Measurements from ENCODE around the gene CGNL1.

CGNL1 gene

GRCh38 chr15:57370929-57371328, 5.4 kb upstream of the CGNL1 start:
- in situ Hi-C loops (cut with HindIII; ENCODE audit: low pct_ligation_motif_present, low sequenced_read_pairs), result no loop called here
- Histone ChIP-seq H3K36me3 (replicated peaks) (no peaks in the 10 kb centered on the region), H3K27me3 (replicated peaks) (no peaks in the 10 kb centered on the region), H3K27ac (no peak overlapping the region), H3K4me3 (ENCODE audit: low read depth, low read length) (no peak overlapping the region)
- no peak for DNase-seq
- no peak for TF ChIP-seq CTCF (IDR thresholded peaks at IDR 0.05; ENCODE audit: low read depth, low read length, missing control alignments)

- DNase-seq, result no peak
- H3K27ac ChIP-seq, result no peak overlapping the region
- H3K4me3 ChIP-seq (ENCODE audit: low read depth, low read length), result no peak overlapping the region
- H3K36me3 ChIP-seq (replicated peaks), result no peaks in the 10 kb centered on the region
- TF ChIP-seq CTCF (IDR thresholded peaks at IDR 0.05; ENCODE audit: low read depth, low read length, missing control alignments), result no peak
- H3K27me3 ChIP-seq (replicated peaks), result peaks cover 5% of the 10 kb centered on the region
- in situ Hi-C loops (cut with HindIII; ENCODE audit: low pct_ligation_motif_present, low sequenced_read_pairs), result no loop called here
These were observed 2.9 kb upstream of the CGNL1 start for GRCh38 chr15:57373251-57373881.

GRCh38 chr15:57373882-57374276, 2.4 kb upstream of the CGNL1 start:
- peaks cover 5% of the 10 kb centered on the region for H3K27me3 ChIP-seq (replicated peaks)
- no peak for TF ChIP-seq CTCF (IDR thresholded peaks at IDR 0.05; ENCODE audit: low read depth, low read length, missing control alignments)
- in situ Hi-C loops (cut with HindIII; ENCODE audit: low pct_ligation_motif_present, low sequenced_read_pairs), result no loop called here
- no peak for DNase-seq
- H3K36me3 ChIP-seq (replicated peaks), result no peaks in the 10 kb centered on the region
- H3K27ac ChIP-seq, result no peak overlapping the region
- H3K4me3 ChIP-seq (ENCODE audit: low read depth, low read length), result no peak overlapping the region

GRCh38 chr15:57376696-57377477, 582 bp downstream of the CGNL1 start:
- H3K4me3 ChIP-seq (ENCODE audit: low read depth, low read length), result peak overlapping the region; percentile 55
- no peak overlapping the region for H3K27ac ChIP-seq
- no peak for TF ChIP-seq CTCF (IDR thresholded peaks at IDR 0.05; ENCODE audit: low read depth, low read length, missing control alignments)
- DNase-seq, result no peak
- in situ Hi-C loops (cut with HindIII; ENCODE audit: low pct_ligation_motif_present, low sequenced_read_pairs), result no loop called here
- peaks cover 5% of the 10 kb centered on the region for H3K27me3 ChIP-seq (replicated peaks)
- no peaks in the 10 kb centered on the region for H3K36me3 ChIP-seq (replicated peaks)

GRCh38 chr15:57377478-57377847, 1.2 kb downstream of the CGNL1 start:
- no peak overlapping the region for H3K27ac ChIP-seq
- in situ Hi-C loops (cut with HindIII; ENCODE audit: low pct_ligation_motif_present, low sequenced_read_pairs), result no loop called here
- no peak overlapping the region for H3K4me3 ChIP-seq (ENCODE audit: low read depth, low read length)
- no peaks in the 10 kb centered on the region for H3K36me3 ChIP-seq (replicated peaks)
- H3K27me3 ChIP-seq (replicated peaks), result peaks cover 5% of the 10 kb centered on the region
- no peak for TF ChIP-seq CTCF (IDR thresholded peaks at IDR 0.05; ENCODE audit: low read depth, low read length, missing control alignments)
- no peak for DNase-seq

Measured in brain microvascular endothelial cell (primary cell).